ENCODE data around the gene SORCS3. TPM values are rescaled to one million over a fixed set of nuclear protein-coding genes. Genes with fewer than 3 reads are reported as not detected.

The SORCS3 gene
- total RNA-seq, 1 experiment from 2014 or later: not detected

DNA sequence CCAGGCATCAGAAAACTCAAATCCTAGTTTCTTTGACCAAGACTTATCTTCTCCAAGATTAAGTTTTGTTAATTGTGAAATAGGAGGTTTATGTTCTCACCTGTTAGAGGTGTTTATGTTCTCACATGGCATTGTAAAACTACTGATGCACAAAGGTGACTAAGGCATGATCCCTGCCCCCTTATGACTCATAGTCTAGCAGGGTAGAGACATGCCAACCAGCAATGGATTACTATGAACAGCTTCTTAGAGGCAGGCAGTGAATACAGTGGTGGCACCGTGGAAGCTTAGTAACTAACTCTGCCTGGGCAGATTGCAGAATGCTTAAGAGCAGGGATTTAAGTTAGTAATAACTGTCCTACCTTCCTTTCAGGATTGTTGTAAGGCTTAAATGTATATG is 400.9 kb downstream of the SORCS3 start:
- Mint-ChIP-seq H3K9me3 (ENCODE audit: unreplicated experiment) (no peaks in the 10 kb centered on the region), H3K27ac (ENCODE audit: low read depth, unreplicated experiment) (no peak overlapping the region), H3K4me1 (ENCODE audit: insufficient read depth, unreplicated experiment) (peaks cover 11% of the 10 kb centered on the region), H3K4me3 (ENCODE audit: unreplicated experiment) (no peak overlapping the region), H3K36me3 (ENCODE audit: insufficient read depth, unreplicated experiment) (no peaks in the 10 kb centered on the region), H3K27me3 (ENCODE audit: insufficient read depth, unreplicated experiment) (no peaks in the 10 kb centered on the region)
- TF ChIP-seq, protein P1, sequence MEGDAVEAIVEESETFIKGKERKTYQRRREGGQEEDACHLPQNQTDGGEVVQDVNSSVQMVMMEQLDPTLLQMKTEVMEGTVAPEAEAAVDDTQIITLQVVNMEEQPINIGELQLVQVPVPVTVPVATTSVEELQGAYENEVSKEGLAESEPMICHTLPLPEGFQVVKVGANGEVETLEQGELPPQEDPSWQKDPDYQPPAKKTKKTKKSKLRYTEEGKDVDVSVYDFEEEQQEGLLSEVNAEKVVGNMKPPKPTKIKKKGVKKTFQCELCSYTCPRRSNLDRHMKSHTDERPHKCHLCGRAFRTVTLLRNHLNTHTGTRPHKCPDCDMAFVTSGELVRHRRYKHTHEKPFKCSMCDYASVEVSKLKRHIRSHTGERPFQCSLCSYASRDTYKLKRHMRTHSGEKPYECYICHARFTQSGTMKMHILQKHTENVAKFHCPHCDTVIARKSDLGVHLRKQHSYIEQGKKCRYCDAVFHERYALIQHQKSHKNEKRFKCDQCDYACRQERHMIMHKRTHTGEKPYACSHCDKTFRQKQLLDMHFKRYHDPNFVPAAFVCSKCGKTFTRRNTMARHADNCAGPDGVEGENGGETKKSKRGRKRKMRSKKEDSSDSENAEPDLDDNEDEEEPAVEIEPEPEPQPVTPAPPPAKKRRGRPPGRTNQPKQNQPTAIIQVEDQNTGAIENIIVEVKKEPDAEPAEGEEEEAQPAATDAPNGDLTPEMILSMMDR (IDR thresholded peaks at IDR 0.05; ENCODE audit: unreplicated experiment): no peak
- intact Hi-C loops (cut with micrococcal nuclease): no loop called here
- peak; percentile 87 for DNase-seq (ENCODE audit: unreplicated experiment)
- BruUV-seq (replicated peaks): no TSS peak
- ChIA-PET CTCF (no interaction called here), POLR2A (interaction anchor here (1.1 kb wide), 1 partner anchor 31 kb away, joined by 3 read pairs; no protein-coding TSS in a partner anchor)

DNA sequence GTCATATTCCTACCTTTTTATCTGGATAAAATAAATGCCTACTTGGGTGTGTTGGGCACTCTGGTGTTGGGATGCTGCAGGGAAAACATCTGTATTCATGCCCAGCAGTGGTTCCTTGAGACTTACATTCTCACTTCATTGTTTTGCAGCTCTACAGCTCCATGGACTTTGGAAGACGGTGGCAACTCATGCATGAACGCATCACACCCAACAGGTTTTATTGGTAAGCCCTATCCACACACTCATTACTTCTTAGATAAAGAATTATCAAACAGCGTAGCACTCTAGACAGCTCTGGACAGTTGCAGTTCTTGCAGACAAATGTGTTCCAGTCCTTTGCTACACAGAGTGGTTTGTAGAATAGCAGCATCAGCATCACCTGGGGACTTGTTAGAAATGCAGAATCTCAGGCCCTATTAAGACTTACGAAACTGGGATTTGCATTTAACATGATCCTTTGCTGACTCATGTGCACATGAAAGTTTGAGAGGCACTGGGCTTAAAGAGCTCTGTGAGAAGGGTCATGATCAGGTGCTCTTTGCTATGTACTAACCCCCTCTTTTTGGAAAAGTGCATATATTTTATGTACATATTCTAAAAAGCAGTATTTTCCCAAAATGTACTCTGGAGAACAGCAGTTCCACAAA is 401.9 kb downstream of the SORCS3 start:
- H3K4me3 Mint-ChIP-seq (ENCODE audit: unreplicated experiment): no peak overlapping the region
- intact Hi-C loops (cut with micrococcal nuclease): no loop called here
- no peaks in the 10 kb centered on the region for H3K36me3 Mint-ChIP-seq (ENCODE audit: insufficient read depth, unreplicated experiment)
- peaks cover 11% of the 10 kb centered on the region for H3K4me1 Mint-ChIP-seq (ENCODE audit: insufficient read depth, unreplicated experiment)
- no TSS peak for BruUV-seq (replicated peaks)
- no peaks in the 10 kb centered on the region for H3K9me3 Mint-ChIP-seq (ENCODE audit: unreplicated experiment)
- no peak overlapping the region for H3K27ac Mint-ChIP-seq (ENCODE audit: low read depth, unreplicated experiment)
- no peaks in the 10 kb centered on the region for H3K27me3 Mint-ChIP-seq (ENCODE audit: insufficient read depth, unreplicated experiment)
- TF ChIP-seq, protein P1 (IDR thresholded peaks at IDR 0.05; ENCODE audit: unreplicated experiment): no peak
- no peak for DNase-seq (ENCODE audit: unreplicated experiment)
- CTCF ChIA-PET: no interaction called here
- POLR2A ChIA-PET: no interaction called here

DNA sequence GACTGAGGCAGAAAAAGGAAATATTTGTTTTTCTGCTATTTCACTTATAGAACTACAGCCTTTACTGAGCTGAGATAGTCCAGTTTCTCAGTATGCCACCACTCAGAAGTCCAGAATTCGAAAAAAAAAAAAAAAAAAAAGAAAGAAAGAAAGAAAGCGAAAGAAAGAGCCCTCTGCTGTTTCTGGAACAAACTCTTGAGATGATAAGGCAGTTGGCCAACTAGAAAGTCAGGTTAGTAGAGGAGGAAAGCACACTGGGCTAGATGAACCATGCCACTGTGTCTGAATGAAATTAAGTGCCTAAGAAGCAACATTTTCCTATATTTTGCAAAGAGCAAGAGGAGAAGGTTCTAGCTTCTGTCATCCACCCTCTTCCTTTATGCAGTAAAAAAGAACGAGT is 403.8 kb downstream of the SORCS3 start:
- POLR2A ChIA-PET: no interaction called here
- BruUV-seq (replicated peaks): no TSS peak

DNA sequence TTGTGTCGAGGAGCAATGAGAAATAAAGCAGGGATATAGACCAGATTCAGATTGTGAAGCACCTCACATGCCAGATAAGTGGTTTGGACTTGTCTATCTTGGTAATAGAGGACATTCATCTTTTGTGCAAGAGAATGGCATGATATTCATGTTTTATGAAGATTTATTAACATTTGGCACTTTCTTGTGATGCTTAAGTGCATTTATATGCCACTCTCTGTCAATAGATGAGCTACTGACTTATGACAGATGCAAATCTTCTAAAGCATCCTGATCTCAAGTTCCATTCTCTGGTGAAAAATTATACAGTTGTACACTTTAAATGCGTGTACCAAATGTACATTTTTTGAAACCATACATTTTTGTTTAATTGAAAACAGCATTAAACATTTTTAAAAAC is 415.3 kb downstream of the SORCS3 start:
- H3K9me3 Mint-ChIP-seq (ENCODE audit: unreplicated experiment): peaks cover 23% of the 10 kb centered on the region
- TF ChIP-seq, protein P1 (IDR thresholded peaks at IDR 0.05; ENCODE audit: unreplicated experiment): no peak
- no peaks in the 10 kb centered on the region for H3K27me3 Mint-ChIP-seq (ENCODE audit: insufficient read depth, unreplicated experiment)
- no peak overlapping the region for H3K4me3 Mint-ChIP-seq (ENCODE audit: unreplicated experiment)
- no peak for DNase-seq (ENCODE audit: unreplicated experiment)
- H3K4me1 Mint-ChIP-seq (ENCODE audit: insufficient read depth, unreplicated experiment): no peaks in the 10 kb centered on the region
- intact Hi-C loops (cut with micrococcal nuclease): no loop called here
- H3K36me3 Mint-ChIP-seq (ENCODE audit: insufficient read depth, unreplicated experiment): no peaks in the 10 kb centered on the region
- H3K27ac Mint-ChIP-seq (ENCODE audit: low read depth, unreplicated experiment): no peak overlapping the region
- ChIA-PET POLR2A (no interaction called here), CTCF (no interaction called here)
- BruUV-seq (replicated peaks): no TSS peak

More for the DNA sequence above, 403.8 kb downstream of the SORCS3 start:
- Mint-ChIP-seq H3K9me3 (ENCODE audit: unreplicated experiment) (no peaks in the 10 kb centered on the region), H3K27ac (ENCODE audit: low read depth, unreplicated experiment) (peak overlapping the region; percentile 6), H3K4me3 (ENCODE audit: unreplicated experiment) (no peak overlapping the region), H3K4me1 (ENCODE audit: insufficient read depth, unreplicated experiment) (peaks cover 11% of the 10 kb centered on the region), H3K27me3 (ENCODE audit: insufficient read depth, unreplicated experiment) (no peaks in the 10 kb centered on the region), H3K36me3 (ENCODE audit: insufficient read depth, unreplicated experiment) (no peaks in the 10 kb centered on the region)
- TF ChIP-seq, protein P1 (IDR thresholded peaks at IDR 0.05; ENCODE audit: unreplicated experiment): no peak
- DNase-seq (ENCODE audit: unreplicated experiment): no peak
- intact Hi-C loops (cut with micrococcal nuclease): no loop called here
- CTCF ChIA-PET: interaction anchor here (0.6 kb wide), 1 partner anchor 67 kb away, joined by 3 read pairs; no protein-coding TSS in a partner anchor
